ENCODE data around the gene PLPP1.

Gene PLPP1

DNA sequence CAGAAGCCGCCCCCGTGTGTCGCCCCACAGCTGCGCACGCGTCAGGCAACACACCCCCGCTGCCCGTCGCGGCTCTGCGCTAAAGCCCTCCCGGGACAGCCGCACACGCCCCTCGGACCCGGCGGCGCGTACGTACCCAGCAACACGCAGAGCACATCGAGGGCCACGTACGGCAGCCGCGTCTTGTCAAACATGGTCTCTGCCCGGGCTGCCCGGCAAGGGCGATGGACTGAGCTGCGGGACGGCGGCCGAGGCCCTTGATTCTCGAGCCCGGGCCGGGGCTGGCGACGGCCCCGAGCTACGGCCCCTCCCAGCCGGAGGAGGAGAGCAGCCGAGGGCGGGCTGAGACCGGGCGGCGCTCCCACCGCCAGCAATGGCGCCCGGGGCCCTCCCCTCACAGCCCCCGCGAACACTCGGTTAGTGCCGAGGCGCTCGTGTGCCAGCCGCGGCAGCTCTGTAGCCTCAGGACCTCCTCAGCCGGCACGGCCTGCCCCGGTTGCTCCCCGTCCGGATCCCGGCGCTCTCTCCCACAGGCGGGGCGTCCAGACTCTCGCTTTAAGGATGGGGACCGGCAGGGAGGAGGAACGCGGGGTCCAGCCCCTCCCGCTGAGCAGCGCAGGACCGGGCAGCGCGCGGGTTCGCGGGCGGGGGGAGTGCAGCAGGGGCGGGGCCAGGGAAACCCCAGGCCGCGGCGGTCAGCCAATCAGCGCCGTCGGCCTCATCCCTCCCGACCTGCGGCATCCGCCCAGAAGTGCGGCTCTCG lies at the start of gene PLPP1:
Gene PLPP1, minus strand, starts transcription at position 529 of the 763 bp plus-strand sequence. Its CDS starts 335 bp downstream, at position 194.
- peak; percentile 59 to 78 for DNase-seq

DNA sequence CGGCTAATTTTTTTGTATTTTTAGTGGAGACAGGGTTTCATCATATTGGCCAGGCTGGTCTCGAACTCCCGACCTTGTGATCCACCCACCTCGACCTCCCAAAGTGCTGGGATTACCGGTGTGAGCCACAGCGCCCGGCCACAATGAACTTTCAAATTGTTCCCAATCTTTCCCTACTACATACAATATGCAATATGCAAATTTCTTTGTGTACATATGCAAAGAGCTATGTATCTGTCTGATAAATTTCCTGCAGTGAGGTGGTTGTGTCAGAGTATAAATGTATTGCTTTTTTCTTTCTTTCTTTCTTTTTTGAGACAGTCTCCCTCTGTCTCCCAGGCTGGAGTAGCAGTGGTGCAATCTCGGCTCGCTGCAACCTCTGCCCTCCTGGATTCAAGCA lies 48.8 kb upstream of the PLPP1 start:
- DNase-seq: no peak

DNA sequence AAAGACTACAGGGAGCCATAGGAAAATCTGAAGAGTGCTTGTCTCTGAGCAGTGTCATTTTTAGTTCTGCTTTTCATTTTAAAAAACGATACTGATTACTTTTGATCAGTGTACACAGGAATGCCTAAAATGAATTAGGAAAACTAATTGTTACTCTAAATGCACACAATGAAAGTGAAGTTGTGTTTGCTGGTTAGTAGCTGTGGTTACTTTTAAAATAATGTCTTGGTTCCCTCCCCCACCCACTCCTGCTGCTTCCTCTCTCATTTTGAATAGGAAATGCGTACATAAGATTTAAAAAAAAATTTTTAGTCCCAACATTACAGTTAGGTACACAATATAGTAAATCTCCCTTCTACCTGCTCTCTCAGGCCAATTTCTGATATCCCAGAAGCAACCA lies 47.5 kb upstream of the PLPP1 start:
- DNase-seq: no peak

DNA sequence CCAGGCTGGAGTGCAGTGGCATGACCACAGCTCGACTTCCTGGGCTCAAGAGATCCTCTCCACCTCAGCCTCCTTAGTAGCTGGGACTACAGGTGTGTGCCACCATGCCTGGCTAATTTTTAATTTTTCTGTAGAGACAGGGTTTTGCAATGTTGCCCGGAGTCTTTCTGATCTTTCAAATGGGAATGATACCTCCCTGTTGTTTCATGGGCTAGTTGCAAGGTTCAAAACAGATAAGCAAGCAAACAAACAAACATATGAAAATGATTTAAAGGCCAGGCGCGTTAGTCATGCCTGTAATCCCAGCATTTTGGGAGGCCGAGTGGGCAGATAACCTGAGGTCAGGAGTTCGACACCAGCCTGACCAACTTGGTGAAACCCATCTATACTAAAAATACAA lies 45.3 kb upstream of the PLPP1 start:
- no peak for DNase-seq

DNA sequence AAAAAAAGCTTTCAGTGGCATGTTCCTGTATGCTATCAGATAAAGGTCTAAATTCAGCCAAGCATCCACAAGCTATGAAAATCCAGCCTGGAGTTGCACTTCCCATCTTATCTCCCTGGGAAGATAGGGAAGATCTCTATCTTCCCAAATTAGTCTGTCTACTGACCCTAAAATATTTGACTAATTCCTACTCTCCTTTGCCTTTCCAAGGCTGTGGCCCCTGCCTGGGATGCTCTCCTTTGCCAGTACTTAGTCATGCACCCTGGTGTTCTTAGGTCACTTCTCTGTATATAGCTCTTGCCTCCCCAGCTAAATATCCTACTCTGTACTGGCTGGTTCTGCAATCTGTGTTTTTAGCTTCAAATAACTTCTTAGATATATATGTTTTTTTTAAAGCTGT lies 44.0 kb upstream of the PLPP1 start:
- no peak for DNase-seq

DNA sequence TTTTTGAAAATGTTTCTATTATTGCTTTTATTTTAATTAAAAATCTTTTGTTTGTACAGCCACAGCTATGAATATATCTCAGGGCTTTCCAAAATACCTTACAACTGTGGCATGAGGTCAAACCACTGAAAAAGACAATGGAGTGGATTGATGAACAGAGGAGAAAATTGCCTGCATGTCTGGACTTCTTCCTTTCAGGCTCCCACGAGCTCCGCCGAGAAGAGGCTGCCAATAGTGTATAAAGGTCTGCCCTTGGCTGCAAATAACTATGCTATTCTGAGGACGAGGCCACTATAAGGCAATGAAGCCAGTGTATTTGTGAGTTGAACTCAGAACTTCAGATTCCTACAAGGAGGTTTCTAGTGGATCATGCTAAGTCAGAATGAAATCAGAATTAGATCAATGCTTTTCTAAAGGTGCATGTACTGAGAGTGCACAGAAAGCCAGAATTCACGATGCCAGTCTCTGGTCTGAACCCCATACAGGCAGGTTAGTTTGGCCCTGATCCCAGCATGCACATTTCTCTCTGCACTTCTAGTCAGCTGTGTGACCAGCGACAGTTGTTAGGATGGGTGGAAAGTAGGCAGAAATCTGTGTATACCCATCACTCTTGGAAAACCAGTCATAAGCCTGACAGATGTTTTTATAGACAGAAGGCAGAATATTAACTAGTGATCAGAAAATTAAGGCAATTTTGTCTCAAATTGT lies 42.7 kb upstream of the PLPP1 start:
- DNase-seq: no peak

DNA sequence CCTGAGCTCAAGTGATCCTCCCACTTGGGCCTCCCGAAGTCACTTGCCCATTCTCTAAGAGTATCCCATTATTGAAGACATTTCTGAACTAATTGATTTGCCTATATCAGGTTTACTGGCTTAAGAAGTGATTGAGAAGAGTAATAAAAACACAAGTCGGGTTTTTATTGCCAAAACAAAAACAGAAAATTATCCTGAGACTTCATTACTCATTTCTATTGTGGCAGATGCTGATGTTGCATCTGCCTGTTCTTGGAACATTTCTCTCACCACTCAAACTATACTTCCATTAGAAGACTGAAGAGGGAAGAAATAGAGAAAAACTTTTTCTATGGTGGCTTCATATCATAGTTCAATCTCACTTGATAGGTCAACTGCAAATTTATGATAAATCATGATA lies 41.9 kb upstream of the PLPP1 start:
- no peak for DNase-seq

DNA sequence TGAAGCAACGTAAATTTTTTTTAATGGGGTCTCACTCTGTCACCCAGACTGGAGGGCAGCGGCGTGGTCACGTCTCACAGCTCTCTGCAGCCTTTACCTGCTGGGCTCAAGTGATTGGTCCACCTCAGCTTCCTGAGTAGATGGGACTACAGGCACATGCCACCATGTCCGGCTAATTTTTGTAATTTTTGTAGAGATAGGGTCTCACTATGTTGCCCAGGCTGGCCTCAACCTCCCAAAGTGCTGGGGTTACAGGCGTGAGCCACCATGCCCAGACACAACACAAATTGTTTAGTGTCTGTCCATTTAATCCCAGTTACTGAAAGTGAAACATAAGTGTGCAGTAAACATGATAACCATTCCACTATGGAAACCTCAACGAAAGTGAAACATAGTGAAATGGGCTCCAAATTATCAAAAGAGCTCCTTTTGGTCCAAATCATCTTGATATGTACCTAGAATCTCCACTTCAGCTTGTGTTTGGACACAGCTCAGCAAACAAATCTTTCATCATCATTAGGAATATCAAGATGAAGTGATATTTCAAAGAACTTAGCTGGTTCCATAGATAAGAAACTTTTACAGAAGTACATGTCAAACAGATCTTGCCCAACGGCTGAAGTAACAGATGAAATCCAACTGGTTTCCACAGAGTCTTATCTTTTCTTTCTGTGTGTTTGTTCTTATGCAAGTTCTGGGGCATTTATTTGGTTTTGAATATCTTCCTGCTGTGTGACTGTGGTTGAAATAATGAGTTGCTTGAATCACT lies 41.2 kb upstream of the PLPP1 start:
- DNase-seq: no peak

DNA sequence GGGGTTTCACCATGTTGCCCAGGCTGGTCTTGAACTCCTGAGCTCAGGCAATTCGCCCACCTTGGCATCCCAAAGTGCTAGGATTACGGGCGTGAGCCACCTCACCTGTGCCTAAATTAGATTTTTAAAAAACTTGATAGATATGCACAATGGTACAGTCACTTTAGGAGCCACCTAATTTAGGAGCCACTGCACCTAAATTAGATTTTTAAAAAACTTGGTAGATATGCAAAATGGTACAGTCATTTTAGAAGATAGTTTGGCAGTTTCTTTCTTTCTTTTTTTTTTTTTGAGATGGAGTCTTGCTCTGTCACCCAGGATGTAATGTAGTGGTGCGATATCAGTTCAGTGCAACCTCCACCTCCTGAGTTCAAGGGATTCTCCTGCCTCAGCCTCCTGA lies 37.8 kb upstream of the PLPP1 start:
- DNase-seq: no peak

DNA sequence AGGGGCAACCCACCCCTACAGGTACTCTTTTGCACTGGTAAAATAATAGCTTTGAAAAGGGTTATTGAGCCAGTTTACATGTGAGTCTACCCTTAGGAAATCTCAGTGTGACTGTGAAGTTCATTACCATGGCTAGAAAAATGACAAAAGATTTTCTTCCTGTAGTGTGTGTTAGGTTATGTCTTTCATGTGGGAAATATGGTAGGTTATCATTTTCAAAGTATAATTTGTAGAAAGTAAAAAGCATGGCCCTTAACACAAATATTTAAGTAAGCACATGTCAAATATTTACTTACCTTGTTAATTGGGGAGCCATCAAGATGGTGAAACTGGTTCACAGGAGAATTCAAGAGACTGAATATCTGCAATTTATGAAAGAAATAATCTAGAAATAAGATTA lies 37.3 kb upstream of the PLPP1 start:
- no peak for DNase-seq

DNA sequence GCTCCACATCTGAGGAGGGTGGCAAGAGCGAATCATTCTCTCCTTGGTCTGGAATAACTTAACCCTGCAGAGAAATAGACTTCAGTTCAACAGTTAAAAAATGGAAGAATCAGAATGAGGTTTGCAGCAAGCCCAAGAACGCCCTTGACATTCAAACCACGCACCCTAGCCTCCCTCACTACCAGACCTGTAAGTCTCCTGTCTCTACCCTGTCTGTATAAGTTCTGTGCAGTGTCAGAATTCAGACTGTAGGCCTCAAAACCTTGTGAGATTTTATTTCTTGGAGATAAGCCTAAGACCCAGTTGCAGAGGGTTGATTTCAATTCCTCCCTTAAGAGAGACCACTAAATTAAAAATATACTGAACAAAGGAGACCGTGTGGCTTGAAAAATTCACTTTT lies 35.8 kb upstream of the PLPP1 start:
- DNase-seq: no peak

DNA sequence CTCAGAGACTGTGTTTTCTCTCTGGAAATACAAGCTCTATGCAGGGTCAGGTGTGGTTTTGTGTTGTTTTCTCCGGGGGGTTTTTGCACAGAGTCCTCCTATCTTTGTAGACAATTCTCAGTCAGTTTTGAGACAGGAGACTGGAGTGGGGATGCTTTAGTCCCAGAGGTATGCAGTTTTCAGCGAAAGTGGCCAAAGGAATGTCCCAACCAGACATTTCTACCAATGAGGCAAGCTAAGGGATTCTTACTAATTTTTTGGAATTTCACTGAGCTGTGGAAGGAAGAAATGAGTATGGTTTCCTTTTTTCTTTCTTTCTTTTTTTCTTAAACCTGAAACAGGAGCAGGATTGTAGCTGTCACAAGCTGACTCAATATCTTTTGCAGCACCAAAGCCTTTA lies 35.3 kb upstream of the PLPP1 start:
- no peak for DNase-seq

DNA sequence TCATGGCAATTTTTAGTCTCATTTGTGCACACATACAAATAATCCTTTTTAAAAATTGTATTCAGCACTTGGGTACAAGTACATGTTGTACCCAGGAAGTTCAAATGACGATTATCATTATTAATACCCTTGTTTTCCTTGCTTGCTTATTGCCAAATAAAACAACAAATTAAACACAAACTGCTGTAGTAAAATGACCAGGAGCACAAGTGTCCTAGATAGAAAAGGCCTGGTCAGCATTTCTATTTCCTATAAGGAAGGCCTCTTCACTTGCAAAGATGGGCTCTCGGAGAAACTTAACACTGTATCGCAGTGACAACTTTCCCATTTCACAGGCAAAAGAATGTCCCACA lies 34.7 kb upstream of the PLPP1 start:
- DNase-seq: no peak

DNA sequence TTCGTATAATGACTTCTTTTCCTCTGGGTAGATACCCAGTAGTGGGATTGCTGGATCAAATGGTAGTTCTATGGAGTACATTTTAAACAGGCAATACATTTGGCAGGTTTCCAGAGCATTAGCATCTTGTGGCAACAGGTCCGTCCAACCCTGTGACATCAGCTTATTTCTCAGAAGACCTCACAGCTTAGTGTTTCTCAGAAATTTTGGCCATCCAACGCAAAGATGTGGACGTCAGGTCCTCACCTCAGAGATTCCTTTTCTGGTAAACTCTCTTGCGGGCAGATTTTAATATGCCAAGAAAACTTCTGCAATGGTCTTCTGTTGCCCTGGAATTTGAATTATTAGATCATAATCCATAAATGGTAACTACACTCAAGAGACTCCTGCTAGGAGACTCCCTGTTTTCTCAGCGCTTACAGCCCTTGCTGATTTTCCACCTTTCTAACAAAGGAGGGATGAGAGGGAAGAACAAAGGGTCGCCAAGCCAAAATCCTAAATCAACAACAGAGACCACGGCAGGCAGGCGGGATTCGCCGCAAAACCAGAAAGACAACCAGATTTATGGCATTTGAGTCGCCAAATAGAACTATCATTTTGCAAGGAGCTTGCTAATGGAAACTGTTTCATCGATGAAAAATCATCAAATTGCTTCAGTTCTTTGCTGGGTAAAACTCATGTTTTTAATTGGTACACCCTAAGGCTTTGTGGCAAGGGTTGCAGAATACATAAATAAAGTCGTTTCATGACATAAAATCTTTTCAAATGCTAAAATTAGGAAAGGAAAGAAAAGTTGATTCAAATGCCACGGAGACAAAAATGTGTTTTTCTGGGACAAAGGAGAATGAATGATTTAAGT lies 34.1 kb upstream of the PLPP1 start:
- DNase-seq: no peak

DNA sequence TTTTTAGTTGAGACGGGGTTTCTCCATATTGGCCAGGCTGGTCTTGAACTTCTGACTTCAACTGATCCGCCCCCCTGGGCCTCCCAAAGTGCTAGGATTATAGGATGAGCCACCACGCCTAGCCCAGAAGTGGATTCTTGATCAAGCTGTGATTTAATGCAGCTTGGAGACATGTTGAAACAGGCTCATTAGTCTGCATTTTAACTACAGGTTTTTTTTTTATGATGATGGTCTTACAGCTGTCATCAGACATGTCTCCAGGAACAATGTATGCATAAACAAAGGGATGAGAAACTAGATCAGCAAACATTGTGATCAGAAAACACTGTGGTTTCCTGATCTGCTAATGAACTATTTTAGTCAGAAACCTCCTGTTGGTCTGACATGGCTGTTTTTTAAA lies 30.0 kb upstream of the PLPP1 start:
- DNase-seq: no peak

DNA sequence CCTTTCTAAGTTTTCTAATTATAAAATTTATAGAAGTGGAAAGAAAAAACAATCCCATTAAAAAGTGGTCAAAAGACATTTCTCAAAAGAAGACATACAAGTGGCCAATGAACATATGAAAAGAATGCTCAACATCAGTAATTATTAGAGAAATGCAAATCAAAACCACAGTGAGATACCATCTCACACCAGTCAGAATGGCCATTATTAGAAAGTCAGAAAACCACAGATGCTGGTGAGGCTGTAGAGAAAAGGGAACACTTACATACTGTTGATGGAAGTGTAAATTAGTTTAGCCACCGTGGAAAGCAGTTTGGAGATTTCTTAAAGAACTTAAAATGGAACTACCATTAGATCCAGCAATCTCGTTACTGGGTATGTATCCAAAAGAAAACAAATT lies 23.7 kb upstream of the PLPP1 start:
- no peak for DNase-seq

DNA sequence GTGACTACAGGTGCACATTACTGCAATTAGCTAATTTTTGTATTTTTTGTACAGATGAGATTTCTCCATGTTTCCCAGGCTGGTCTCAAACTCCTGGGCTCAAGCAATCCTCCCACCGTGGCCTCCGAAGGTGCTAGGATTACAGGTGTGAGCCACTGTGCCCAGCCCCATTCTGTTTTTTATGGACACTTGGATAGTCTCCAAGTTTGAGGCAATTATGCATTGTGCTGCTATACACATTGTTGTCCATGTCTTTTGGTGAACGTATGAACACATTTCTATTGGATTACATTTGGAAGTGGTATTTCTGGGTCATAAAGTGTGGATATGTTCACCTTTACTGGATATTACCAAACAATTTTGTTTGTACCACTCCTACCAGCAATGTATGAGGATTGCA lies 22.4 kb upstream of the PLPP1 start:
- no peak for DNase-seq

DNA sequence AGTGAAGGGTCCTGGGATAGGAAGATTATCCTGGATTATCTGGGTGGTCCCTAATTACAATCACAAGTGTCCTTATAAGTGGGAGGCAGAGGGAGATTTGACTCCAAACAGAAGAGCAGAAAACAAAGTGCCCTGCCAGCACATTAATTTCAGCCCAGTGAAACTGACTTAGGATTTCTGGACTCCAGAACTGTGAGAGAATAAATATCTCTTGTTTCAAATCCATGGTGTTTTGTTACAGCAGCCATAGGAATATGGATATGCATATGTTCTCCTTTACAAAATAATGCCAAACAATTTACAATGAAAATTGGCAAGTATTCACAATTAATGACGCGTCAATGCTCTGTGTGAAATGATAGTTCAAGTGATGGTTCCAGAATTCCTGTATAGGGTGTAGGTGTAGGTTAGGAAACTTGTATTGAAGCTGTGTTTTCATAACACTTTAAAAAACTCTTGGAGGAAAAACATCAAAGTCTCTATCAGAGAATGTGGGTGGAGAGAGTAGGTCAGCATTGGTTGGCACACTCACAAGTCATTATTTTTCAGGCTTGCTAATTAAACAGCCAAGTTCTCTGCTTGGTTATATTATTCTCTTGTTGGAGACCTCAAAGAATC lies 19.9 kb upstream of the PLPP1 start:
- no peak for DNase-seq

DNA sequence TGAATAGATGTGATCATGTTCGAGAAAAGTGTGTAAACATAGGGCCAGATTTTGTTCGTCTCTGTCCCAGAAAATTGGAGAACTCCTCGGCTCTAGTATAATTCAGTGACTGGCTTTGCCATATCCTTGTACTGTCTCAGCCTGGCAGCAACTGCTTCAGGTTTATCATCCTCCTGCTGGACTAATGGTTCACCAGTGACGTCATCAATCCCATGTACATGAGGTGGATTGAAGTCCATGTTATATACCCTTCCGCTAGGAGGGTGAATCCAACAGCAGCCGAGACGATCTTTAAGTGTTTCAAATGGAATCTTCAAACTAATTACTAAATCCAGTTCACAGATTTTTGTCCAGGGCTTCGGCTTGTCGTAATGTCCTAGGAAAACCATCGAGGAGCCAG lies 17.1 kb upstream of the PLPP1 start:
- no peak for DNase-seq

DNA sequence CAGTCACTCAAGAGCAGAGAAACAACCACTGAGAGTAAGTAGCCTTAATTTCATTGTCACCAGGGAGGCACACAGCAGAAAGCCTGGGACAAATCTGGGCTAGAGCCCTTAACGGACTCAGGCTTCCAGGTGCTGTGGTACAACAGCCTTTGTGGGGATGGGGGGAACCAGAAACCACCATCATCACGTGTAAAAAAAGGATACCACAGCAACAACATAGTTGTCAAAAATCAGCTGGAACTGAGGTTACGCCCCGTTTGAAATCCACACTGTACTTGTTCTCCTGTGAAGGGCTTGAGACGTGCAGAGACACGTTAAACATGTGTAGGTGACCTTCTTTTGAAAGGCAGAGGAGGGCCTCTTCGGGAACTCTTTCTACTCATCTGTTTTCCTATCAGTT lies 16.6 kb upstream of the PLPP1 start:
- no peak for DNase-seq

DNA sequence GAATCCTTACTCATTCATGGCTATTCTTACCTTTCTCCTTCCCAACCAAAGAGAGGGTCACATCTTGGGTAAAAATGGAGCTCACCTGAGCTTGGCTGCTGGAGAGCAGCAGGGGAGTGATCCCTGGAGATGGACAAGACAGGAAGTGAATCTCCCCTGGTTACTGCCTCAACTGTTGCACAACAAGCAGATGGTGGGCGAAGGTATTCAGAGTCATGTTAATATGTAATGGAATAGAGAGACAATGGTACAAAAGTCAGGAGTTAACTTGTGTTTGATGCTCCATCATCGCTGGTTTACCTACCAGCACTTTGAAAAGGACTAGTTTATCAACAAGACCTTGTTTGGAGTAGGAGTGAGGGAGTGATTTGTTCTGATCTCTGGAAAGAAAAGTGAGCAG lies 13.0 kb upstream of the PLPP1 start:
- no peak for DNase-seq

DNA sequence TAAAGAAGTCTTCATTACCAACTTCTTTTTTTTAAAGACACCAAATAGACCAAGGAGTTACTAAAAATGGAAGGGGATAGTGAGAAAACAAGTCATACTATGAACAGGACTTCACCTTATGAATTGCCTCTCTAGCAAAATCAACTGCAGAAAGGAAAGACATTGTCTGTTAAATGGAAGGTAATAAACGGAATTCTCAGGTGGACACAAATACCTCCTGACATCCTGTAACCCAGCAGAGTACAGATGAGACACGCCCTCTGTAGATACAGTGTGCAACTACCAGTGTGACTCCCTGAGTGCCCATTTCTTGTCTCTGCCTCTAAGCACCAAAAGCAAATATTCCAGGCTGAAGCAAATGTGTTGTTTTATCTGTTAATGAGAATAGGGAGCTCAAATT lies 12.2 kb upstream of the PLPP1 start:
- no peak for DNase-seq

DNA sequence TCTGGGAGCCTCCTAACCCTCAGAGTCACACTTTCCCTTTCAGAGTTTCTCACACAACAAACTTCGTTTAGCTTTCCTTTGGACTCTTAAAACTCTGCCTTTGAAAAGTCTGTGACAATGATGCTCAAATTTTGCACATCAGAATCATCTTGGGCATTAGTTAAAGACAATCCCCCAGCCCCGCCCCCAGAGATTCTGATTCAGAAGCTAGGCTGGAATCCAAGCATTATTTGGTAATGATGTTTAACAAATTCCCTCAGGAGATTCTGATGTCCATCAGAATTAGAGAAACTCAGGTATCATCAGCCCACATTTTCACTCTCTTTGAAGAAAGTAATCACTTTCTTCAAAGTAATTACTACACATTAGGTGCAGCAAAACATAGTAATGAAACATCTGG lies 9.6 kb upstream of the PLPP1 start:
- DNase-seq: no peak
